GM12874 (cell line): Measurements from ENCODE around the gene PAQR8.

Experiments
- CTCF ChIP-seq: IDR thresholded peaks from 2 replicates; pipeline ENCODE4 v1.5.1; 2011; ENCODE audit warnings: low read depth, mild to moderate bottlenecking, control low read depth, low read length, moderate library complexity; ENCODE audit not compliant: insufficient read depth

Gene PAQR8

GRCh38 chr6:52403627-52404026 is 41.7 kb downstream of the PAQR8 start:
- TF ChIP-seq CTCF: no peak

- TF ChIP-seq CTCF: no peak
Observed at GRCh38 chr6:52405243-52405642, 43.3 kb downstream of the PAQR8 start.

GRCh38 chr6:52407467-52407866 is 45.5 kb downstream of the PAQR8 start:
- peak; percentile 38; the same call in 1 of the 2 replicates for TF ChIP-seq CTCF

GRCh38 chr6:52409499-52409898 is 47.5 kb downstream of the PAQR8 start:
- TF ChIP-seq CTCF: no peak

DNA sequence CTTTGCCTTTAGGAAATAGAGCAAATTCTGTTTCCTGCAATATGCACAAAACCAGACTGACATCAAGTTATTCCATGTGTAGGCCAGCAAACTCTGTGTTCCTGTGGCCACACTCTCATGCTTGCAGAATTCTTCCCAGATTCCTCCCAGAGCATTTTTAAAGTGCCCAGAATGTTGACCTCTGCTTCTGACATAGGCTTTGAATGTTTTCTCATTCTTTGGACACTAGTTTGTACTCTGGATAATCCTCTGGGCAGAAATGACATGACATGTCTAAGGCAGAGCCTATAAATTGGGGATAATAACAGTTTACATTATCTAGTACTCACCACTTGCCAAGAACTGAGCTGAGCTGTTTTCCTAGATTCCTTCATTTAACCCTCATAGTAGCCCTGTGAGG is 49.0 kb downstream of the PAQR8 start:
- no peak for TF ChIP-seq CTCF

- no peak for TF ChIP-seq CTCF
Observed at GRCh38 chr6:52411911-52412310, 50.0 kb downstream of the PAQR8 start.

DNA sequence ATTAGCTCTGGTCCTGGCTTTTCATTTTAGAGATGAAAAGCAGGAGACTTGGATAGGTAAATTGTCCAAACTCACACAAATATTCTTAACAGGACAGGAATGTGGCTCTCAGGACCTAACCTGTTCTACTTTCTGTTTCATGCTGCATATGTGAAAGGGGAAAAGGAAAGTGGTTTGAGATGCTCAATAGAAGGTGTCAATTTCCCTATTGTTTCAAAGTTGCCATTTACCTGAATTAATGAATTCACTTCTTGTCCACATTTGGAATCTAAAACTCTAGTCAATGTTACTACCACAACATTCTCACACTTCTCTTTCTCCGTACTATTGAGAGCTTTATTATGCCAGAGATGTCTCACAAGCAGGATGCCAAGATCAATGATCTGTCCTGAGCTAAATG is 53.4 kb downstream of the PAQR8 start:
- no peak for TF ChIP-seq CTCF

GRCh38 chr6:52415917-52416628 is 54.1 kb downstream of the PAQR8 start:
- TF ChIP-seq CTCF: no peak
